GM13977 (cell line): Measurements from ENCODE around the gene PANX3.
"Not testable (repeated sequence)": the region's sequence is repeated elsewhere in the genome, so short reads cannot be mapped to it uniquely, and the experiment has no call there.

Experiments
- DNase-seq: peaks from one replicate; pipeline ENCODE4 v3.0.0; 2012; ENCODE audit warnings: low spot score
- CTCF ChIP-seq: IDR thresholded peaks from 2 replicates; pipeline ENCODE4 v1.5.1; 2012; ENCODE audit warnings: mild to moderate bottlenecking, control low read depth; ENCODE audit not compliant: insufficient read depth; ENCODE audit errors: extremely low read depth, missing control alignments
- in situ Hi-C: fragments of 300-500 bp; cut with MboI; formaldehyde crosslinking; loops from one replicate; pipeline ENCODE4 v1.12.0; 2022; ENCODE audit warnings: low sequenced_read_pairs, low pct_unique_long_range_greater_than_20kb, mixed read lengths, inconsistent platforms; ENCODE audit not compliant: unreplicated experiment

Gene PANX3

GRCh38 chr11:124595302-124595701 is 15.9 kb upstream of the PANX3 start:
- in situ Hi-C loops = loop anchor here (25.0 kb wide), 1 partner anchor 533 kb away; no protein-coding TSS in a partner anchor
- TF ChIP-seq CTCF = no peak
- no peak for DNase-seq

GRCh38 chr11:124597626-124598025 is 13.6 kb upstream of the PANX3 start:
- DNase-seq = no peak
- in situ Hi-C loops = loop anchor here (25.0 kb wide), 1 partner anchor 535 kb away; no protein-coding TSS in a partner anchor
- no peak for TF ChIP-seq CTCF

GRCh38 chr11:124600621-124601320 is 10.5 kb upstream of the PANX3 start:
- no peak for DNase-seq
- no peak for TF ChIP-seq CTCF
- in situ Hi-C loops = no loop called here

- no peak for DNase-seq
- in situ Hi-C loops = no loop called here
- no peak for TF ChIP-seq CTCF
Observed at GRCh38 chr11:124602193-124602592, 9.0 kb upstream of the PANX3 start.

GRCh38 chr11:124602723-124603122 is 8.5 kb upstream of the PANX3 start:
- DNase-seq, in situ Hi-C loops: not testable (repeated sequence)

GRCh38 chr11:124605719-124606118 is 5.5 kb upstream of the PANX3 start:
- DNase-seq = no peak
- in situ Hi-C loops = no loop called here
- TF ChIP-seq CTCF = no peak

- no peak for TF ChIP-seq CTCF
- in situ Hi-C loops = no loop called here
- no peak for DNase-seq
Observed at GRCh38 chr11:124608147-124608546, 3.1 kb upstream of the PANX3 start.
